ENCODE data around the gene MKRN3. TPM values are rescaled to one million over a fixed set of nuclear protein-coding genes. Genes with fewer than 3 reads are reported as not detected.

Gene MKRN3
- total and polyA plus RNA-seq, 2 of the 4 experiments (the other 2 are of a cell fraction): under 0.01 to 0.17 TPM

GRCh38 chr15:23518104-23518503, 47.4 kb upstream of the MKRN3 start:
- in situ Hi-C loops (cut with MboI; ENCODE audit: low sequenced_read_pairs) (no loop called here), intact Hi-C loops (cut with micrococcal nuclease) (no loop called here), dilution Hi-C loops (cut with HindIII; ENCODE audit: low sequenced_read_pairs, unreplicated experiment) (no loop called here)
- H3K9me3 ChIP-seq (ENCODE audit: control insufficient read depth, insufficient read depth, low read length): peaks cover 6% of the 10 kb centered on the region; the same call in 1 of the 2 replicates
- H3K14ac ChIP-seq (replicated peaks; ENCODE audit: low read depth, low read length): no peak overlapping the region
- no peaks in the 10 kb centered on the region for H3K9me1 ChIP-seq (ENCODE audit: insufficient read depth, low read length)
- no peak overlapping the region for H2AK9ac ChIP-seq (replicated peaks; ENCODE audit: low read depth, low read length, poor library complexity)
- no peak overlapping the region for H2BK120ac ChIP-seq (ENCODE audit: low read depth, low read length)
- no peak overlapping the region for H4K8ac ChIP-seq (ENCODE audit: low read depth in 2 of 2, low read length in 2 of 2)
- CTCF ChIA-PET: no interaction called here
- H3K23ac ChIP-seq (ENCODE audit: low read depth, low read length): no peak overlapping the region
- H4K91ac ChIP-seq (ENCODE audit: insufficient read depth, low read depth, low read length): no peak overlapping the region
- no peak overlapping the region for H3K4ac ChIP-seq (ENCODE audit: low read depth, low read length)
- no peak overlapping the region for H3K56ac ChIP-seq (ENCODE audit: extremely low read depth, insufficient read depth, low read length)
- H4K5ac ChIP-seq (ENCODE audit: low read depth, low read length): no peak overlapping the region
- no peaks in the 10 kb centered on the region for H3K36me3 ChIP-seq (ENCODE audit: control insufficient read depth, insufficient read depth, low read length)
- no peaks in the 10 kb centered on the region for H4K20me1 ChIP-seq (ENCODE audit: insufficient read depth, low read length)
- no peak overlapping the region for H3K18ac ChIP-seq (ENCODE audit: low read depth, low read length)
- no peak overlapping the region for H3K4me3 ChIP-seq (ENCODE audit: insufficient read depth, low read depth, low read length)
- no peak overlapping the region for H2BK20ac ChIP-seq (ENCODE audit: low read depth, low read length)
- H3K9ac ChIP-seq (ENCODE audit: low read depth, low read length): no peak overlapping the region
- 80% methylated on average over 1 of the region's 5 CpGs; no CpG with 5 or more reads in 1 of the 2 experiments for WGBS, 2 experiments (ENCODE audit: extremely low coverage in 2 of 2, insufficient read length in 1 of 2)
- H2AK5ac ChIP-seq (ENCODE audit: low read depth, low read length): no peak overlapping the region
- no peak overlapping the region for H3K4me2 ChIP-seq (ENCODE audit: low read depth, low read length)
- H3K79me1 ChIP-seq (ENCODE audit: low read depth in 1 of 2, low read length in 2 of 2): no peaks in the 10 kb centered on the region
- no peak for ATAC-seq (ENCODE audit: low read depth)
- H3K27ac ChIP-seq (ENCODE audit: insufficient read depth, low read length): no peak overlapping the region
- DNase-seq: no peak
- no TSS peak for BruUV-seq (replicated peaks)
- H2BK15ac ChIP-seq (ENCODE audit: low read depth, low read length): no peak overlapping the region
- TF ChIP-seq CTCF (conservative IDR thresholded peaks at IDR 0.05; ENCODE audit: low read depth, low read length): no peak
- no peak for TF ChIP-seq POLR2A (IDR thresholded peaks at IDR 0.05; ENCODE audit: low read depth, low read length)
- no peak for TF ChIP-seq RCOR1 (IDR thresholded peaks at IDR 0.05; ENCODE audit: insufficient replicate concordance, low read length)
- TF ChIP-seq NFE2L2 (IDR thresholded peaks at IDR 0.05; ENCODE audit: low read depth, low read length): no peak
- no peak for TF ChIP-seq RFX5 (IDR thresholded peaks at IDR 0.05; ENCODE audit: low read depth, low read length)
- no peak for TF ChIP-seq MXI1 (IDR thresholded peaks at IDR 0.05; ENCODE audit: borderline replicate concordance, low read depth, low read length)
- TF ChIP-seq MAZ (IDR thresholded peaks at IDR 0.05; ENCODE audit: borderline replicate concordance, low read depth, low read length): no peak
- TF ChIP-seq SMC3 (IDR thresholded peaks at IDR 0.05; ENCODE audit: low read depth, low read length): no peak
- no peak for TF ChIP-seq FOS (IDR thresholded peaks at IDR 0.05; ENCODE audit: low read depth, low read length)
- no peak for TF ChIP-seq CEBPB (IDR thresholded peaks at IDR 0.05; ENCODE audit: low read depth, low read length)
- TF ChIP-seq RAD21 (IDR thresholded peaks at IDR 0.05; ENCODE audit: low read length): no peak
- TF ChIP-seq CHD1 (IDR thresholded peaks at IDR 0.05; ENCODE audit: low read depth, low read length): no peak
- no peak for TF ChIP-seq ELK1 (IDR thresholded peaks at IDR 0.05; ENCODE audit: borderline replicate concordance, low read depth, low read length)
- TF ChIP-seq BHLHE40 (IDR thresholded peaks at IDR 0.05; ENCODE audit: low read depth, low read length): no peak
- TF ChIP-seq MAFK (IDR thresholded peaks at IDR 0.05; ENCODE audit: low read depth, low read length): no peak
- no peak for TF ChIP-seq USF2 (IDR thresholded peaks at IDR 0.05; ENCODE audit: low read depth, low read length)
- no peaks in the 10 kb centered on the region for H3K27me3 ChIP-seq (ENCODE audit: control insufficient read depth, insufficient read depth, low read length)
- H2AFZ ChIP-seq (replicated peaks; ENCODE audit: low read length, poor library complexity): no peak overlapping the region
- H2BK5ac ChIP-seq (ENCODE audit: low read depth, low read length, poor library complexity, severe bottlenecking): no peak overlapping the region
- no peaks in the 10 kb centered on the region for H3K4me1 ChIP-seq (ENCODE audit: control insufficient read depth, insufficient read depth, low read length)
- POLR2A ChIA-PET (ENCODE audit: unreplicated experiment): no interaction called here
